BE2C (cell line): ENCODE results near the gene RNF11.

ENCODE experiments used
- DNase-seq: peaks from one replicate; pipeline ENCODE4 v3.0.0-alpha.2; 2020
- H3K27me3 ChIP-seq: fragments of 250-450 bp; sonication (Bioruptor Pico); 2 replicates; pipeline ENCODE4 v1.5.1; 2020; ENCODE audit warnings: mild to moderate bottlenecking
- H3K36me3 ChIP-seq: fragments of 250-450 bp; sonication (Bioruptor Pico); 2 replicates; pipeline ENCODE4 v1.5.1; 2020; ENCODE audit warnings: mild to moderate bottlenecking
- H3K4me1 ChIP-seq: fragments of 250-450 bp; sonication (Bioruptor Pico); 2 replicates; pipeline ENCODE4 v1.5.1; 2020
- H3K4me3 ChIP-seq: 2 replicates; pipeline ENCODE4 v1.5.1; 2011; ENCODE audit warnings: low read depth, low read length
- H3K9me3 ChIP-seq: fragments of 250-450 bp; sonication (Bioruptor Pico); 2 replicates; pipeline ENCODE4 v1.5.1; 2020
- TF ChIP-seq, protein P1 (sequence below): IDR thresholded peaks from 2 replicates; pipeline ENCODE4 v1.5.1; 2012; ENCODE audit warnings: mild to moderate bottlenecking, low read depth, low read length

RNF11 gene

GRCh38 chr1:51299185-51299885, 63.3 kb downstream of the RNF11 start:
- no peak for DNase-seq
- Histone ChIP-seq H3K4me1 (no peaks in the 10 kb centered on the region), H3K4me3 (no peak overlapping the region), H3K36me3 (no peaks in the 10 kb centered on the region), H3K9me3 (no peaks in the 10 kb centered on the region), H3K27me3 (no peaks in the 10 kb centered on the region)
- TF ChIP-seq, protein P1, sequence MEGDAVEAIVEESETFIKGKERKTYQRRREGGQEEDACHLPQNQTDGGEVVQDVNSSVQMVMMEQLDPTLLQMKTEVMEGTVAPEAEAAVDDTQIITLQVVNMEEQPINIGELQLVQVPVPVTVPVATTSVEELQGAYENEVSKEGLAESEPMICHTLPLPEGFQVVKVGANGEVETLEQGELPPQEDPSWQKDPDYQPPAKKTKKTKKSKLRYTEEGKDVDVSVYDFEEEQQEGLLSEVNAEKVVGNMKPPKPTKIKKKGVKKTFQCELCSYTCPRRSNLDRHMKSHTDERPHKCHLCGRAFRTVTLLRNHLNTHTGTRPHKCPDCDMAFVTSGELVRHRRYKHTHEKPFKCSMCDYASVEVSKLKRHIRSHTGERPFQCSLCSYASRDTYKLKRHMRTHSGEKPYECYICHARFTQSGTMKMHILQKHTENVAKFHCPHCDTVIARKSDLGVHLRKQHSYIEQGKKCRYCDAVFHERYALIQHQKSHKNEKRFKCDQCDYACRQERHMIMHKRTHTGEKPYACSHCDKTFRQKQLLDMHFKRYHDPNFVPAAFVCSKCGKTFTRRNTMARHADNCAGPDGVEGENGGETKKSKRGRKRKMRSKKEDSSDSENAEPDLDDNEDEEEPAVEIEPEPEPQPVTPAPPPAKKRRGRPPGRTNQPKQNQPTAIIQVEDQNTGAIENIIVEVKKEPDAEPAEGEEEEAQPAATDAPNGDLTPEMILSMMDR: no peak

DNA sequence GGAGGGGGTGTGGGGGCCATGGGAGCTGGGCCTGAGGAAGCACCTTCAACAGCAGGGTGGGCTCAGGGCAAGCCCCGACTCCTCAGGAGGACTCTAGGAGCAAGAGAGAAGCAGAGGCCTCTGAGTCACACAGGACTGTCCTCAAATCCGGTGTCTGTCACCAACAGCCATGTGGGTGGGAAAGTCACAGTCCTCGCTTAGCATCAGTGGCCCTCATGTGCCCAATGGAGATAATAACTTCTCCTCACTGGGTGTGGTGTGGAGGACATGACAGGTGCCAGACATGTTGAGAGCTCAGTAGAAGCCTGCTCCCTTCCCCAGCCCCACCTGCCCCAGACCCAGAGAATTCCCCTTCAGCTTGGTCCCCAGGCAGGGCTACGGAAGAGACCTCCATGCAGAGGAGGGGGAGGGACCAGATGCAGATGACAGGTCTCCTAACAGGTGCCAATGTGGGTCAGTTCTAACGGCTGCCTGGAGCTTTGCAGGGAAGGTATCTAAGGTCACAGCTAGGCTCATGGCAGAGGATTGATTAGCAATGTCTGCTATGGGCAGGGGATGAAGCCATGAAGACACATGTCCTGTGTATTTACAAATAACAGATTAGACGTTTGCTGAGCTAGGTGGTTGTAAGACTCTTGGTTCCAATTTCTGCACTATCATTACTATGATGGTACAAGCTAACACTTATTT, 64.1 kb downstream of the RNF11 start:
- DNase-seq: no peak
- no peaks in the 10 kb centered on the region for H3K4me1 ChIP-seq
- no peaks in the 10 kb centered on the region for H3K9me3 ChIP-seq
- no peak overlapping the region for H3K4me3 ChIP-seq
- no peaks in the 10 kb centered on the region for H3K27me3 ChIP-seq
- no peaks in the 10 kb centered on the region for H3K36me3 ChIP-seq
- TF ChIP-seq, protein P1: no peak

GRCh38 chr1:51301152-51301843, 65.2 kb downstream of the RNF11 start:
- Histone ChIP-seq H3K27me3 (no peaks in the 10 kb centered on the region), H3K36me3 (no peaks in the 10 kb centered on the region), H3K4me3 (no peak overlapping the region), H3K9me3 (no peaks in the 10 kb centered on the region), H3K4me1 (no peaks in the 10 kb centered on the region)
- TF ChIP-seq, protein P1: no peak
- DNase-seq: no peak

DNA sequence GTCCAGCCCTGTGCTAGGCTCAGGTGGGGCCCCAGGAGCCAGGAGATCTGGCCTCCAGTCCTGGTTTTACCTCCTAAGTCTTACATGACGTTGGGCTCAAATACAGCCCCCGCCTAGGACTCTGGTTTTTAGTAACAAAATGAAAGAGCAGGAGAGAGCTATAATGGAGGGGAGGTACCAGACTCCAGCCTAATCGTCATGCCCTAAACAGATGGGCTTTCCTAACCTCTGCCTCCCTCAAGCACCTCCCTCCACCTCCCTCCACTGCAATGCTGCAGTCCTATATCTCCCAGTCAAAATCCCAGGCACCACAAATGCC, 65.7 kb downstream of the RNF11 start:
- no peaks in the 10 kb centered on the region for H3K36me3 ChIP-seq
- H3K4me1 ChIP-seq: no peaks in the 10 kb centered on the region

DNA sequence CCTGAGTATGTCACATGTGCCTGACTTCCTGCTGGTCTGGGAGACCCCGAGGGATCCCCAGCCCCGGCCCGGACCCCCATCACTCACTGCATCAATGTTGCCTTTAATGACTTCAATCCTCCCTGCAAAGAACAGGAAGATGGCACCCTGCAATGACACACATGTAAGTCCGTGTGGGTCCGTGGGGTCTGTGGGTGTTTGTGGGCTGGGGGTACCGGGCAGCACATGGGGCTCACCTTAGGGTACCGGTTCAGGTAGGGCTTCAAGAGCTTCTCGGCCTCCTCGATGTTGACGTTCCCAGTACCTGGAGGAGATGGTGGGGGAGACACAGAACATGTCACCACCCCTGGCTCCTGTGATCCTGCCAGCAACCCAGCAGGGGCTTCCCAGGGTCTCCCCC, 66.2 kb downstream of the RNF11 start:
- Histone ChIP-seq H3K36me3 (no peaks in the 10 kb centered on the region), H3K4me3 (no peak overlapping the region), H3K4me1 (no peaks in the 10 kb centered on the region), H3K27me3 (no peaks in the 10 kb centered on the region), H3K9me3 (no peaks in the 10 kb centered on the region)
- no peak for DNase-seq
- TF ChIP-seq, protein P1: no peak

More for the DNA sequence above, 65.7 kb downstream of the RNF11 start:
- Histone ChIP-seq H3K4me3 (no peak overlapping the region), H3K27me3 (no peaks in the 10 kb centered on the region), H3K9me3 (no peaks in the 10 kb centered on the region)
- TF ChIP-seq, protein P1: no peak
- no peak for DNase-seq

- no peaks in the 10 kb centered on the region for H3K36me3 ChIP-seq
- H3K4me1 ChIP-seq: no peaks in the 10 kb centered on the region
- no peaks in the 10 kb centered on the region for H3K27me3 ChIP-seq
- no peaks in the 10 kb centered on the region for H3K9me3 ChIP-seq
- TF ChIP-seq, protein P1: no peak
- DNase-seq: no peak
- H3K4me3 ChIP-seq: no peak overlapping the region
Observed at GRCh38 chr1:51302746-51303145, 66.7 kb downstream of the RNF11 start.
